Measurements from ENCODE around the gene STOX2.
"Not testable (repeated sequence)": the region's sequence is repeated elsewhere in the genome, so short reads cannot be mapped to it uniquely, and the experiment has no call there.

STOX2 gene

GRCh38 chr4:184022679-184023383 lies 117.7 kb downstream of the STOX2 start:
- DNase-seq (ENCODE audit: low spot score): no peak

GRCh38 chr4:184024637-184025036 lies 119.5 kb downstream of the STOX2 start:
- DNase-seq (ENCODE audit: low spot score): no peak

GRCh38 chr4:184028561-184029374 lies 123.7 kb downstream of the STOX2 start:
- DNase-seq (ENCODE audit: low spot score): no peak

- DNase-seq (ENCODE audit: low spot score): no peak
These were observed 124.9 kb downstream of the STOX2 start for GRCh38 chr4:184030036-184030435.

GRCh38 chr4:184030764-184031163 lies 125.7 kb downstream of the STOX2 start:
- no peak for DNase-seq (ENCODE audit: low spot score)

- no peak for DNase-seq (ENCODE audit: low spot score)
These were observed 127.0 kb downstream of the STOX2 start for GRCh38 chr4:184032091-184032490.

- DNase-seq (ENCODE audit: low spot score): no peak
These were observed 134.9 kb downstream of the STOX2 start for GRCh38 chr4:184039963-184040383.

GRCh38 chr4:184041156-184041555 lies 136.0 kb downstream of the STOX2 start:
- DNase-seq (ENCODE audit: low spot score): no peak

GRCh38 chr4:184046148-184046547 lies 141.0 kb downstream of the STOX2 start:
- DNase-seq (ENCODE audit: low spot score): no peak

GRCh38 chr4:184051262-184051661 lies 146.2 kb downstream of the STOX2 start:
- not testable (repeated sequence) for DNase-seq (ENCODE audit: low spot score)

GRCh38 chr4:184052616-184053015 lies 147.5 kb downstream of the STOX2 start:
- DNase-seq (ENCODE audit: low spot score): no peak

GRCh38 chr4:184053434-184053833 lies 148.3 kb downstream of the STOX2 start:
- DNase-seq (ENCODE audit: low spot score): no peak

- no peak for DNase-seq (ENCODE audit: low spot score)
These were observed 151.8 kb downstream of the STOX2 start for GRCh38 chr4:184056877-184057276.

GRCh38 chr4:184058026-184058425 lies 152.9 kb downstream of the STOX2 start:
- DNase-seq (ENCODE audit: low spot score): no peak

GRCh38 chr4:184059099-184059498 lies 154.0 kb downstream of the STOX2 start:
- no peak for DNase-seq (ENCODE audit: low spot score)

GRCh38 chr4:184061582-184061981 lies 156.5 kb downstream of the STOX2 start:
- DNase-seq (ENCODE audit: low spot score): no peak

- no peak for DNase-seq (ENCODE audit: low spot score)
These were observed 157.7 kb downstream of the STOX2 start for GRCh38 chr4:184062769-184063168.

- DNase-seq (ENCODE audit: low spot score): no peak
These were observed 159.8 kb downstream of the STOX2 start for GRCh38 chr4:184064877-184065276.

- no peak for DNase-seq (ENCODE audit: low spot score)
These were observed 161.6 kb downstream of the STOX2 start for GRCh38 chr4:184066584-184067300.

- DNase-seq (ENCODE audit: low spot score): no peak
These were observed 162.9 kb downstream of the STOX2 start for GRCh38 chr4:184067931-184068554.

Measured in putamen (tissue), 1 donor.